HTR-8/SVneo (cell line): ENCODE results near the gene SMYD2.
A peak's percentile ranks its signal among the peaks of the same experiment; 100 is the strongest.
"Not testable (repeated sequence)": the region's sequence is repeated elsewhere in the genome, so short reads cannot be mapped to it uniquely, and the experiment has no call there.

Experiments used
- DNase-seq: peaks from one replicate; pipeline ENCODE4 v3.0.0; 2011; ENCODE audit warnings: low spot score, mixed read lengths; ENCODE audit not compliant: insufficient read length
- FAIRE-seq: peaks from 2 replicates; lab custom pipeline; 2011; peaks lifted over from hg19 to GRCh38; lab: Jason Lieb, UNC

Gene SMYD2

DNA sequence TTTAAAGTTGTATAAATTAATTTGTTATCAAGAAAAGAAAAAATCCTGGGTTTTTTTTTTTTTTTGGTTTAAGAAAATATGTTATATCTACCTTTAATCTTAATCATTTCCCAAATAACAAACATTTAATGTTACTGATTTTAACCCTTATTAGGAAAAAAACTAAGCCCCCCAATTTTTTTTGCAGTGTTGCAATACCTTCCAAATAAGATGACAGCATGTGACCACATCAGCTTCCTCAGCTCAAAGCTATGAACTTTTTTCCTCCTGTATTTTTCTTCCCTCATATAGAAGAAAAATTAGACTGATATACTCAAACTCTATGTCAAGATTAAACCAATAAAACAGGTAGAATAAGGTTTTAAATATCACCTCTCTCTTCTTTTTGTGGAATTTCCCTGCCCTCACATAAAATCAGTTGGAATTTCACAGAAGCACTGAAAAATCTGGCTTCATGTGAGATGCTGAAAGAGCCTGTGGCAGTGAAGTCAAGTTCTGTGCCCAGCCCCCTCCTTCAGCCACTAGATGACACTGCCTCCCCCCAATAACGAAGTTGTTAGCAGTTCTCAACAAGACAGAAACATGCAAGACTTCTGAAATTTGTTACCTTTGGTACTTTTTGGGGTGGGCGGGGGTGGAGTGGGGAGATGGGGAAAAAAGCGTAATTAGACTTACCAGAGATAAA is 9.6 kb upstream of the SMYD2 start:
- DNase-seq (no peak), FAIRE-seq (no peak)

DNA sequence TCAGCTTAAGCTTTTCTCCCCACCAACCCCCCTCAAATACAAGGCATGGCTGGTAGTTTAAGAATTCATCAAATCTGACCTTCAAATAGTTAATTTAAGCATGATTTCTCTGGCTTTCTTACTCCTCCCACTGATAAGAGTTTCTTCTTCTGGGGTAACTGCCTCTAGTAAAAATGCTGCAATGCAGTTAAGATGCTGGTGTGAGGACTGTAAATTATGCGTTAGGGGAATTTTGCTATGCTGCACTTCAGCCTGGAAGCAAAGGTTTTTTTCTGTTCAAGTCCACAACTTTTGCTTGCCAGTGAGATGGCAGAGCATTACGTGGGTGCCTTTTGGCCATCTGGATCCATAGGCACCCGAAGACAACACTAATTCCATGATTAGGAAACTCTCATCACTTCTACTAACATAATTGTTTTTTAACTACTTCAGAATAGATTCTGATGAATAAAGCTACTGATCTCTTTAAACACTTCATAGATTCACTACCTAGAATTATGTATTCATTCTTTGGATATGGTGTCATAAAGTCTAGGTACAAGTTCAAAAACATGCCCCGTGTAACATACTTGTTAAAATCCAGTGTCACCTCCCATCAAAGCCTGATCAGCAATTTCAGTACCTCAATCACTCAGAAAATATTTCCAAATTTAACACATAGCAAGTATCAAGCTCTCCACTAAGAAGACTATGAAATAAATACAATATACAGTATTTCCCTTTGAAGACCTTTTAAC is 8.8 kb upstream of the SMYD2 start:
- DNase-seq (no peak), FAIRE-seq (no peak)

DNA sequence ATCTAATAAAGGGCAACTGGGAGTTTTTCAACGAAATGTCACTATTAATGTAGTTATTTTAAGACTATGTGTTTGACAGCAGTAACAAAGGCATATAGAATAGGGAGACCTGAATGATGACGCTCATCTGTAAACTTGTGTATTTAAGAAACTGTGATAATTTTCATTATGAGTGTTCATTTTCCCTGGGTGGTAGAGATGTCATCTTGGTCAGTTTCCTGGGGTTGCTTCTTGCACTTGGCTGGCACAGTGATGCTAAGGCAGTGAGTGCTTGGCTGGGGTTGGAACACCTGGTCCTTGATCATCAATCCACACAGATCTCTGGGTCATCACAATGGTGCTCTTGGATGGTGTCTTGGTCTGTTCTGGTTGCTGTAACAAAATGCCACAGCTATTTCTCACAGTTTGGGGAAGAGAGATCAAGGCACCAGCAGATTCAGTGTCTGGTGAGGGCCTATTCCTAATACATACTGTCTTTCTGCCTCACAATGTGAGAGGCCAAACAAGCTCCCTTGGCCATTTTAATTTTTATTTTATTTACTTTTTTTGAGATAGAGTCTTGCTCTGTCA is 7.9 kb upstream of the SMYD2 start:
- FAIRE-seq (no peak), DNase-seq (no peak)

DNA sequence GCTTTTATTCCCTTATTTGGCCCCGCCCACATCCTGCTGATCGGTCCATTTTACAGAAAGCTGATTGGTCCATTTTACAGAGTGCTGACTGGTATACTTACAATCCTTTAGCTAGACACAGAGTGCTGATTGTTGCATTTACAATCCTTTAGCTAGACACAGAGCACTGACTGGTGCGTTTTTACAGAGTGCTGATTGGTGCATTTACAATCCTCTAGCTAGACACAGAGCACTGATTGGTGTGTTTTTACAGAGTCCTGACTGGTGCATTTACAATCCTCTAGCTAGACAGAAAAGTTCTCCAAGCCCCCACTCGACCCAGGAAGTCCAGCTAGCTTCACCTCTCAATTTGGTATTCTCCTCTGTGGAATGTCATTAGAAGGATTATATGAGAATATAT is 5.3 kb upstream of the SMYD2 start:
- FAIRE-seq, DNase-seq: not testable (repeated sequence)

DNA sequence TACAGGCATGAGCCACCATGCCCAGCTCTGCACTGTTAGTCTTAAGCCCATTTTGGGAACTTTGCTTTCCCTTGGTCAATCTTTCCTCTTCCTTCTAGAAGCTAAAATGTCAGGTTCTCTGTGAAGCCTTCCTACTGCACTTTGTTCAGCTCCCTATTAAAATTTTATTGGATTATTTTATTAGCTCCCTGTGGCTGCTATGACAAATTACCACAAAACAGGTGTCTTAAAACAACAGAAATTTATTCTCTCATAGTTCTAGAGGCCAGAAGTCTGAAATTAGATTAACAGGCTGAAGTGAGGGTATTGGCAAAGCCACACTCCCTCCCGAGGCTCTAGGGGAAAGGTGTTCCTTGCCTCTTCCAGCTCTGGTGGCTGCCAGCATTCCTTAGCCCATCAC is 4.2 kb upstream of the SMYD2 start:
- FAIRE-seq: no peak

DNA sequence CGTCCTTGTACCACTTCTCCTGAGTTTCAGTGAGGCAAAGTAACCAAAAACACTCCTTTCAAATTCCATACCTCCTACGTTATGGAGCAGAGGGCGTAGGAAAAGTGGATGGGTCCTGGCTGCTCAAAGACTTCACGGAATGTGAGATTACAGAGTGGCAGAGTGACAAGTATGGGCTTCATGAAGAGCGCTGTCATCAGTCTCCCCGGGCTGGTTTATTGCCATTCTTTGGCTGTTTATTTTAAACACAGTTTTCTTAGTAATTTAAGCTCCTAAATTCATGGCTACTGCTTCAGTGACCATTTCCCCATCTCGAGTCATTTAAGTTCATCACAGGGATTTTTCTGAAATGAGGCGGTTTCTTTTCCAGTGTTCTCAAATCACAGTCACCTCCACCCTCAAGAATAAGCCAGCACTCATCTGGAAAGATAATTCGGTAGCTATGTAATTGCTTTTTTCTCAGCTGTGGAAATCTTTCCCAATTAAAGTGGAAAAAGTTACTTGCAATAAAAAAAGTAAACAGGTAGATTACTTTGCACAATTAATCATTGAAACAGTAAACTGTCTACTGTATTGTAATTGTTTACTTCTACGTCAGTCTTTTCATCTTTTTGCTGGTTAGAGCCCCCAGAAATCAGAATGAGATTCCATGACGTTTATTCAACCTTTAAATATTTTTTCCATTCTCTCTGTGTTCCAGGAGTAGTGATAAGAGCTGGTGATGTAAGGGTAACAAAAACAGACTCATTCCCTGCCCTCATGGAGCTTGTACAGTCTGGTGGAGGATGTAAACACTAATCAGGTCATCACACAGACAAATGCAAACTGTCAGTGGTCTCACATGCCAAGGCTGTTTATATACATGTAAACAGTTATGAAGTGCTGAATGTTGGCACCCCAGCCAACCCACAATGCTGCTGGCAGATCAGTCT is 3.0 kb upstream of the SMYD2 start:
- DNase-seq: no peak
- FAIRE-seq: no peak

More for the DNA sequence above, 4.2 kb upstream of the SMYD2 start:
- no peak for DNase-seq

DNA sequence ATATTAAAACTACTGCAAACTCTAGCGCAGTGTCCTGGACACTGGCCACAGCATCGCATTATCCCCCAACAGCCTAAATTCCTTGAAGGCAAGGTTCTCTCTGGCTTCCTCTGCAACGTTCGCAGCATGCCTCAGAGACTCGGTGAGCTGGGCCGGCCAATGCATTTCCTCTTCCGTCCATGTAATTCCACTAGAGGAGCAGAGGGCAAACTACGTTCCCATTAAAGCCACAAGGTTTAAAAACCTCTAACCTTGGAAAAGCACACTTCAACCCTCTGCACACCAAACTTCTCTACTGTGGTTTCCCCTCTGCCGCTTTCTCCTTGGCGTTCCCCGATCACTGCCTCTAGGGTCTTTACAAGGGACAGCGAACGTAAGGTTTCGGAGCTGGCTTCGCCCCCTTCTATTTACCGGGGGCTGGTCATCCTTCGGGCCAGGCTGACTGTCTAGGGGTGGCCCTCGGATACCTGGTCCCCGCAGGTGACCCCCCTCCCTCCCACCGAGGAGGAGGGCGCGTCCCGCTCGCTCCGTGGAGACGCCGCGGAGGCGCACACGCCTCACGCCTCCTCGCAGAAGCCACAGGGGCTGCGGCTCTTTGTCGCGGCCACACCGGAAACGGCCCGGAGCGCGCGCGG is 456 bp upstream of the SMYD2 start:
- DNase-seq (peak; percentile 44), FAIRE-seq (peak; percentile 42)

DNA sequence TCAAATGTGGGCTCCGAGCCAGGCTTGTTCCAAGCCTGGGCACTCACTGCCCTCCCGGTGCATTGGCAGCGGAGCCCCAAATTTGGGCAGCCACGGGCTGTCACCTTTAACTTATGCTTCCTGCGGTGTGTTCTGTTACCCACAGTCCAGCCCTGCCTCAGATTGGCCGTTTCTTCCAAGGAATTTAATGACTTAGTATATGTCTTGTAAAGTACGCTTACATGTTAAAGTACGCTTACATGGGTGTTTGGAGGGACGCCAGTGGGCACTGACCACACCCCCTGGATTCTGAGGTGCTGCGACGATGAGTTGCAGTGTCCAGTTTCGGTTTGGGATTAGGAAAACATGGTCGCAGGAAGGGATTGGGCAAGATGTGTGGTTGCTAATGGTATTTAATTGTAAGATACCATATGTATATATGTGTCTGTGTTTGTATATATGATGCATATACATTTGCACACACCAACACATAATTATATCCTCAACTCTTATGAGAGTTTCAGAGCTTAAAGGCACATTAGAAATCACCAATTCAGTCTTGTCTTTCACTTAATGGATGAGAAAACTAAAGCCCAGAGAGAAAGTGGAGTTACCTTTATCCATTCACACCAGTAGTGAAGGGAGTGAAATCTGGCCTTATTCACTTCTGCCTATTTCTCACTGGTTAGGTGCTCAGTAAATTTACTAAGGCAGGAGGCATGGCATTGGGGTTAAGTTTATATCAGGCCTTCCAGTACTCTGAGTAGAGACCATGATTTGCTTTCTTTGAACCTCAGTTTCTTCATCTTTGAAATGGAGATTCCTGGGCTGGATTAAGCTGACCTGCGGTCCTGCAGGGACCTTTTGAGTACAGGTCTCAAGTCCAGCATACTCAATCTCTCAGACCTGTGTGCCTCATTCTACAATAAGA is 1.0 kb downstream of the SMYD2 start:
- DNase-seq (peak; percentile 59), FAIRE-seq (peak; percentile 31)

DNA sequence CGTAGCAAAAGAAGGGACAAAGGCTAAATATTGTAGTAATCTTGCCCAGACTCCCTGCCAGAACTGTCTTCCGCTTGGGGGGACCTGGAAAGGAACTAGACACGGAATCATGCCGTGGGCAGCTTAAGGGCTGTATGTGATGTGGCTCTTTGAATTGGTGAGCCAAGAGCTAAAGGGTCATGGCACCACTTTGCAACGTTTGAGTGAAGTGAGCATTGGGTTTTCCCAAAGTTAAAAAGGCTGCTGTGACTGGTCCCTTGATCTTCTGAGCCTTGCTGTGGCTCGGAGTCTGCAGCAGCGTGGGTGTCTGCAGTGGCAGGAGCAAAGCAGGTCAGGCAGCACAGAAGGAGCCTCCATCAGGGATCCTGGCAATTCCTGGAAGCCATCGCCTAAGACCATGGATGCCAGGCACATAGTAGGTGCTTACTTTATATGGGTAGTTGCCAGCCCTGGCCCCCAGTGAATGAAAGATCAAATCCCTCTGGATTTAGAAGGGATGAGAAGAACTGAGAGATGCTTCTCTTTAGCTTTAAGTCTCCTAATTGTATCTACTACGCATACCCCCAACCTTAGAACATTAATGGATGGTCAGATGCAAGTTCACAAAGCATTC is 1.8 kb downstream of the SMYD2 start:
- DNase-seq (no peak), FAIRE-seq (no peak)

DNA sequence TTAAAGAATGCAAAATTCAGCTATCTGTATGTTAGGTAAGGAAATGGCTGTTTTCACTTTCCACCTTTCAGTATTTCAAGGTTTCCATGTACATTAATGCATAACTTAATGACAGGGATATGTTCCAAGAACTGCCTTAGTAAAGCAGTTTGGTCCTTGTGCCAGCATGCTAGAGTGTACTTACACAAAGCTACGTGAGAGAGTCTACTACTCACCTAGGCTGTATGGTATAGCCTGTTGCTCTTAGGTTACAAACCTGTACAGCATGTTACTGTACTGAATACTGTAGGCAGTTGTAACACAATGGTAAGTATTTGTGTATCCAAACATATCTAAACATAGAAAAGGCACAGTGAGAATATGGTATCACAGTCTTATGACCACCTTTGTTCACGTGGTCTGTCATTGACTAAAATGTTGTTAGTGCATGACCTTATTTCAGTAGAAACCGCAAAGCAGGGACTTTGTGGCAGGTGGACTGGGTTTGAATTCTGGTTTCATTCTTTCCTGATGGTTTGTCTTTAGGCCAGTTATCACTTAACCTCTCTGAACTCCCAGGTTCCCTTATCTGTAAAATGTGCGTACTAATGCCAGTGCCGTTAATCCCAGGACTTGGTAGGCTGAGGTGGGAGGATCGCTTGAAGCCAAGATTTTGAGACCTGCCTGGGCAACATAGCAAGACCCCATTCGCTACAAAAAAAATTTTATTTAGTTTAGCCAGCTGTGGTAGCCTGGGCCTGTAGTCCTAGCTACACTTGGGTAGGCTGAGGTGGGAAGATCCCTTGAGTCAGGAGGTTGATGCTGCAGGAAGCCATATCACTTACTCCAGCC is 4.9 kb downstream of the SMYD2 start:
- DNase-seq: no peak
- FAIRE-seq: no peak

DNA sequence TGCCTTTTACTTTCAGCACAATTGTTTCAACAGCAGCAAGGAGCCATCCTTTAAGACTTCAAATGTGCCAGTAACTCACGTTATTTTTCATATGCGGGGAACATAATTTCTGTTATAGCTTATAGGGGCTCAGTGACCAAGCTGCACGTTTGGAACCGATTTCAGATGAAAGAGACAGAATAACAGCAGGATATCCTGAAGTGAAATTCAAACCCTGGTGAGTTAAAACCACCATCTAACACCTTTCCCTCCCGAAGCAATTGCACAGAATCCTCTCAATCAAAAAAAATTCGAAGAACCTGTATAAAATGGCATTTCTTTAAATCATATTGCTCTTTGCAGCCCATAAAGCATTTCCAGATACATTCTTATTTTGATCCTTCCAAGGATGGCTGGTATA is 6.9 kb downstream of the SMYD2 start:
- FAIRE-seq: no peak
- no peak for DNase-seq

DNA sequence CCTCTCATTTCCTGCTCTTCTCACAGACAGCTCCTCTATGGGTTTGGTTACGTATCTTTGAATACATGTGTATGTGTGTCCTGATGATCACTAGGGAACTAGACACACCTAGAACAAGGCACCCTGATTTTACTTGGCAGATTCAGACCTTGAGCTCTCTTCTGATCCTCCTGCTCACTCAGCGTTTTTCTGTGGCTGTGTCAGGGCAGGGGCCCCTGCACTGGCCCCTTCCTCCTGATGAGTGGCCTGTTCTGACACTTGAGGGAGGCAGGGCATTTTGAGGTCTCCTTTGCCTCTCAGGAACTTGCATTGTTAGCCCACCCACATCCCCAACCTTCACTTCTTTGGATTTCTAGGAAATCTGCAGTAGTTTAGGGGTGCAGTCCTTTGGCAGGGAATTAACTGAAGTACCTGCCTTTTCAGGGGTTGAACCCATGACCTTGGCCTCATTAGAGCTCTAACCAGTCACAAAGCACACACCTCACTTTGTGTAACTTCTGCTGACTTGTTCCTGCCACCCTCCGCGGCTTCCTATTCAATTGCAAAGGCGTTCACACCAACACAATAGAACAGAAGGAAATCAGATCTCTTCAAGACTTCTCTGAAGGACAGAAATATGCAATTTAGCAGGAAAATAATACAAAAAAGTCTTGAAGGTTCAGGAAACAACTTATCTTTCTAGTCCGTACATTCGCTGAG is 8.8 kb downstream of the SMYD2 start:
- DNase-seq: no peak

DNA sequence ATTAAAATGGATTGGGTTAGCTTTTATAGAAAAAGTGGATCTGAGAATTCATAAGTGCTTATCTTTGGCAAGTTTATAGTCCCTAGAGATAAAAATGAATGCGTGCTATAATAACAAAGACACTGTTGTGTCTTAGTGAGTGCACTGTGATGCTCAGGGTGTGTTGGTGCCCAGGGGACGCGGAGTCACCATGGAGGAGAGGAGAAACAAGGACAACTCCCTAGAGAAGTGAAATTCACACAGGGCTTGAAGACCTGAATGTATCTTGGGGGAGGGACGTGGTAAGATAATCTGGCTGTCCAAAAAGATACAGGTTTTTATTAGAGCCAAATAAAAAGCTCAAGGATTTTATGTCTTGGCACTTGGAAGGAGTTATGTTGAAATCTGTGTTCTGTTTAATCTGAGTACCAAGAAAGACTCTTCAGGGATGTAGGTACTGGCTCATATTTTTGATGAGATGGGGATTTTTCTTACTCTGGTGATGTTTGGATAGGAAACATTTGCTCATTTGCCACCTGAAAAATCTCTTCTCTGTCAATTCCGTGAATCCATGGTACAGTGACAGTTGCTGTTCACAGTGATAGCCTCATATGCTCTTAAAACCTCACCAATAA is 9.6 kb downstream of the SMYD2 start:
- FAIRE-seq: no peak
- no peak for DNase-seq

More for the DNA sequence above, 8.8 kb downstream of the SMYD2 start:
- FAIRE-seq: no peak

DNA sequence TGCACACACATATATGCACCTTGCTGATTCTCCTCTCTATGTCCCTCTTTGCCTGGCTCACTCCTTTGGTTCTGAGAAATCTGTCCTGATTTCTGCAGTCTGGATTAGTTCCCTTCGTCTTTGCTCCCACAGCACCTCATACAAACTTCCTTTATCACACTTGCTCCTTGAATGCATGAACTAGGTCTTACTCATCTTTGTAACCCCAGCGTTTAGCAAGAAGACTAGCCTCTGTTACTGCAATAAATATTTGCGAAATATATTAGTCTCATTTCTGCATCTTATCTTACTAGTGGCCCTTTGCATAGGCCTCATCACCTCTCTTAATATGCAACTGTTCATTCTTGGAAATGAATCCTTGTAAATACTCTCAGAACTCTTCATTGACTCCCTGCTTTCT is 11.4 kb downstream of the SMYD2 start:
- no peak for FAIRE-seq

DNA sequence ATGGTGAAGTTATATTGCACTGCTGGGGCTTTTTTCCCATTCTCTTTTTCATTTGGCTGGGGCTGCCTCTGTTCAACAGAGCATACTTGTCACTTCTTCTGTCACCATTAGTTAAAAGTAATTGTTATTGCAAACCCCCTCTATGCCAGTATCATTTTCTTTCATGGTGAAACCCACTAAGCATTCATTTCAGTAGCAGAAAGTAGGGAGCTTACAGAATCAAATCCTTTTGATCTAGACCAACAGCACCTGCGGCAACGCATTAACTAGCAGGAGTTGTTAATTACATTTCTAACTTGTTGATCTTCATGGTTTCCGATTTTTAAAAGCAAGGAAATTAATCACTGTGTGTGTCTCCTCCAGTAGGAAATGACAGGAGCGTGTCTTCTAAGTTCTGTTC is 15.0 kb downstream of the SMYD2 start:
- DNase-seq (no peak), FAIRE-seq (no peak)

More for the DNA sequence above, 11.4 kb downstream of the SMYD2 start:
- no peak for DNase-seq

DNA sequence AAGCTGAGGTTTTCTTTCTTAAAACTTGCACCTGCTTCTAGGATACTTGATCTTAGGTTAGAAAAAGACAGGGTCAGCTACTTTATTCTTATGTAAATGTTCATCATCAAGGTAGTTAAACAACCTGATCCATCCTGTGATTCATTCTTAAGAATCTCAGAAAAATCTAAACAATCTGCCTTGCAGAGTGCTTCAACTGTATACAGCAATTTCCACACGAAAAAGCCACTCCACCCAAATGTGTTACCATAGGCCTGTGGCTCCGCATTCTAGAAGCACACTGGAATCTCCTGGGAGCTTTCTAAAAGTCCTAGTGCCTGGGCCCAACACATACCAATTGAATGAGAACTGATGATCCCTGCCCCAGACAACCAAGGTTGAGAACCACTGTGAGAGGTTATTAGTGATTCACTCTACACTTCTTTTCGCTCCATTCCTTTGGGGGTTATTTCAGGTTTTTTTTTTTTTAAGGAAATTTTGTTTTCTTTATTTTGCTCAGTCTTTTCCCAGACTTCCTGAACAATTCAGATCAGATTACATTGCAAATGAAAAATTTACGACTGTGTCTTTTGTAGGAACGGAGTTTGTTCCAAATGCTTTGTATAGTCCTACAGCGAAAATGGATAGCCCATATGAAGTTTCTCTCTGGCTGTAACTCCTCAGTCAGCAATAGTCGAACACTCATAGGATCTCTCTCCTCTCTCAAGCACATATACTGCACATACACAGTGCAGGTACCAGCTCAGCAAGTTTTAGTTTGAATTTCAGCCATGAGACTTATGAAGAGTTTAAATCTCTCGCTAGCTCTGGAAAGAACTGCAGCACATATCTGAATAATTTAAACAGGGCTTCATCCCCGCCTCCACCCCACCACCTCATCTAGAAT is 16.1 kb downstream of the SMYD2 start:
- DNase-seq: peak; percentile 38
- no peak for FAIRE-seq
